ENCODE data around the gene ARFGAP1. TPM values are rescaled to one million over a fixed set of nuclear protein-coding genes. Genes with fewer than 3 reads are reported as not detected.

ARFGAP1 gene
- total RNA-seq, 4 donors from 2014 or later, result 31.0 to 55.1 (median 36.9) TPM

- TF ChIP-seq POLR2A (IDR thresholded peaks at IDR 0.05) (no peak), CTCF (IDR thresholded peaks at IDR 0.05) (no peak)
- no peak overlapping the region for H3K4me3 ChIP-seq (ENCODE audit: low read depth, poor library complexity, severe bottlenecking)
- no peak for DNase-seq (ENCODE audit: low spot score in 2 of 2)
- intact Hi-C loops (cut with DNase I; ENCODE audit: low total_unique reads), result no loop called here
- 66 to 76% methylated on average over 13 to 15 of the region's 17 CpGs for WGBS, 2 donors
Observed at GRCh38 chr20:63290136-63290676, 17.6 kb downstream of the ARFGAP1 start.

- 29 to 39% methylated on average over 13 to 16 of the region's 26 CpGs for WGBS, 2 donors
- DNase-seq (ENCODE audit: low spot score in 2 of 2), result no peak
- intact Hi-C loops (cut with DNase I; ENCODE audit: low total_unique reads), result no loop called here
Observed at GRCh38 chr20:63290677-63291472, 18.3 kb downstream of the ARFGAP1 start.

GRCh38 chr20:63291811-63292210 lies 19.2 kb downstream of the ARFGAP1 start:
- intact Hi-C loops (cut with DNase I; ENCODE audit: low total_unique reads), result no loop called here
- no peak overlapping the region for H3K4me3 ChIP-seq (ENCODE audit: low read depth, poor library complexity, severe bottlenecking)
- no peak for DNase-seq (ENCODE audit: low spot score in 2 of 2)
- WGBS, 2 donors, result 67 to 85% methylated on average over 6 to 10 of the region's 10 CpGs
- TF ChIP-seq POLR2A (IDR thresholded peaks at IDR 0.05), result no peak
- TF ChIP-seq CTCF (IDR thresholded peaks at IDR 0.05), result no peak

More at GRCh38 chr20:63290677-63291472, 18.3 kb downstream of the ARFGAP1 start:
- TF ChIP-seq CTCF (IDR thresholded peaks at IDR 0.05) (no peak), POLR2A (IDR thresholded peaks at IDR 0.05) (no peak)
- no peak overlapping the region for H3K4me3 ChIP-seq (ENCODE audit: low read depth, poor library complexity, severe bottlenecking)

GRCh38 chr20:63292292-63292701 lies 19.7 kb downstream of the ARFGAP1 start:
- no peak for TF ChIP-seq CTCF (IDR thresholded peaks at IDR 0.05)
- no peak for TF ChIP-seq POLR2A (IDR thresholded peaks at IDR 0.05)
- 73 to 82% methylated on average over 8 to 9 of the region's 16 CpGs for WGBS, 2 donors
- no peak for DNase-seq (ENCODE audit: low spot score in 2 of 2)
- H3K4me3 ChIP-seq (ENCODE audit: low read depth, poor library complexity, severe bottlenecking), result no peak overlapping the region
- intact Hi-C loops (cut with DNase I; ENCODE audit: low total_unique reads), result no loop called here

GRCh38 chr20:63292904-63293303 lies 20.3 kb downstream of the ARFGAP1 start, which contains the start of gene COL20A1:
COL20A1 (plus strand) TSS chr20:63293186; CDS start chr20:63295108, 1,922 bp downstream.
- TF ChIP-seq CTCF (IDR thresholded peaks at IDR 0.05) (no peak), POLR2A (IDR thresholded peaks at IDR 0.05) (no peak)
- DNase-seq (ENCODE audit: low spot score in 2 of 2), result no peak
- intact Hi-C loops (cut with DNase I; ENCODE audit: low total_unique reads), result no loop called here
- WGBS, 2 donors, result 29 to 42% methylated on average over 7 of the region's 7 CpGs
- no peak within 1 kb of the TSS for H3K4me3 ChIP-seq (ENCODE audit: low read depth, poor library complexity, severe bottlenecking)

Measured in lower leg skin (tissue), 4 donors.